ENCODE data around the gene SPATA18.

DNA sequence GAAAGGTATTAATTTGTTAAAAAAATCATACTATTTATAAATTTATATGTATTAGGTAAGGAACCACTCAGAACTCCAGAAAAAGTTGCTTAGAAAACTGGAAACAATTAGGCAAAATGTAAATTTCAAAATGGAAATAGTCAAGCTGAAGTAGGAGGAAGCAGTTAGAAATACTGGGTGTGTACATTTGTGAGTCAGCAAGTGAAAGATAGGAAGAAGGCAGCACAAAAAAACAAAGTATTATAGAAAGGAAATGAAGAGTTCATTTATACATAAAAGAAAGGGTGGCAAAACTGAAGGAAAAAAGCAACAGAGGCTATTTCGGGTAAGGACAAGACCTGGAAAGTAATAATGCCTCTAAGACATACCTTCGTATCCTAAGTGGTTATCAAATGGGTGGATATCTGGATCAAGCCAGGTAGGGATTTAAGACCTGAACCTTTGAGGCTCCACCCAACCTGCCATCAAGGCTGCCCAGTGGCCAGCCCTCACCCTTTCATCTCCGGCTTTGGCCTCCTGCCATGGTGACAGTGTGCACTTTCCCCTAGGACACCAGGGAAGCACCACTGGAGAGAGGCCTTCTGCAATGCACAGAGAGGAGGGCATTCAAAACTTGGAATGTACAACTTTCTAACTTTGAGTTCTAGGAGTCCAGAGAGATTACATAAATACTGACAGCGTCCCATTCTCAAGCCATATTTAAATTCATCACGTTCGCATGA lies 31.0 kb upstream of the SPATA18 start, which contains the start of gene LRRC66:
- no peak for TF ChIP-seq POLR2A (IDR thresholded peaks at IDR 0.05)
- TF ChIP-seq, protein P1, sequence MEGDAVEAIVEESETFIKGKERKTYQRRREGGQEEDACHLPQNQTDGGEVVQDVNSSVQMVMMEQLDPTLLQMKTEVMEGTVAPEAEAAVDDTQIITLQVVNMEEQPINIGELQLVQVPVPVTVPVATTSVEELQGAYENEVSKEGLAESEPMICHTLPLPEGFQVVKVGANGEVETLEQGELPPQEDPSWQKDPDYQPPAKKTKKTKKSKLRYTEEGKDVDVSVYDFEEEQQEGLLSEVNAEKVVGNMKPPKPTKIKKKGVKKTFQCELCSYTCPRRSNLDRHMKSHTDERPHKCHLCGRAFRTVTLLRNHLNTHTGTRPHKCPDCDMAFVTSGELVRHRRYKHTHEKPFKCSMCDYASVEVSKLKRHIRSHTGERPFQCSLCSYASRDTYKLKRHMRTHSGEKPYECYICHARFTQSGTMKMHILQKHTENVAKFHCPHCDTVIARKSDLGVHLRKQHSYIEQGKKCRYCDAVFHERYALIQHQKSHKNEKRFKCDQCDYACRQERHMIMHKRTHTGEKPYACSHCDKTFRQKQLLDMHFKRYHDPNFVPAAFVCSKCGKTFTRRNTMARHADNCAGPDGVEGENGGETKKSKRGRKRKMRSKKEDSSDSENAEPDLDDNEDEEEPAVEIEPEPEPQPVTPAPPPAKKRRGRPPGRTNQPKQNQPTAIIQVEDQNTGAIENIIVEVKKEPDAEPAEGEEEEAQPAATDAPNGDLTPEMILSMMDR (IDR thresholded peaks at IDR 0.05), result no peak
